ACHN (cell line): ENCODE data around the gene PAFAH1B2.
"Not testable (repeated sequence)": the region's sequence is repeated elsewhere in the genome, so short reads cannot be mapped to it uniquely, and the experiment has no call there.

Source experiments
- DNase-seq: peaks from one replicate; pipeline ENCODE4 v3.0.0-alpha.2; 2015
- in situ Hi-C: cut with HindIII; loops from 2 replicates; pipeline ENCODE4 v1.10.0; 2017; ENCODE audit warnings: low sequenced_read_pairs, low pct_ligation_motif_present, low pct_unique_long_range_greater_than_20kb

PAFAH1B2 gene

GRCh38 chr11:117183178-117183577 is 39.1 kb downstream of the PAFAH1B2 start:
- in situ Hi-C loops, DNase-seq: not testable (repeated sequence)

DNA sequence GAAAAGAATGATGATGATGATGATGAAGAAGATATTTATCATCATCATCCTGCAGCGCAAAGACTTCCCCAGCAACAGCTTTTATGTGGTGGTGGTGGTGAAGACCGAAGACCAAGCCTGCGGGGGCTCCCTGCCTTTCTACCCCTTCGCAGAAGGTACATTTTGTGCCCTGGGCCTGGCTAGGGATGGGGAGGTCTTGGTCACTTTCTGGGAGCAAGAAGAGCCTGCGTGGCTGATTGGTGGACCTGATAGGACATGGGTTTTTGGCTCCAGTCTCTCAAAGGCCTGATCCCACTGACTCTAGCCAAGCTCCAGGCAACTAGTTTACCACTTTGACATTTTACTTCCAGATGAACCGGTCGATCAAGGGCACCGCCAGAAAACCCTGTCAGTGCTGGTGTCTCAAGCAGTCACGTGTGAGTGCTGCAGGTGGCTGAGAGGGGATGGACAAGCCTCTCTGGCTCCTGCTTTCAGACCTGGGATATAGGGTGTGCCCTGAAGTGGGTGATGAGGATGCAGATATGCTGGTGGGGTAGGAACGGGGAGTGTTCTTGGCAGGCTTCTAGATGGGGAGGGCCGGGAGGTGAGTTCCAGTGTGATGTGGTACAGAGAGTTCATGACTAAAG is 39.8 kb downstream of the PAFAH1B2 start:
- in situ Hi-C loops = no loop called here
- no peak for DNase-seq

DNA sequence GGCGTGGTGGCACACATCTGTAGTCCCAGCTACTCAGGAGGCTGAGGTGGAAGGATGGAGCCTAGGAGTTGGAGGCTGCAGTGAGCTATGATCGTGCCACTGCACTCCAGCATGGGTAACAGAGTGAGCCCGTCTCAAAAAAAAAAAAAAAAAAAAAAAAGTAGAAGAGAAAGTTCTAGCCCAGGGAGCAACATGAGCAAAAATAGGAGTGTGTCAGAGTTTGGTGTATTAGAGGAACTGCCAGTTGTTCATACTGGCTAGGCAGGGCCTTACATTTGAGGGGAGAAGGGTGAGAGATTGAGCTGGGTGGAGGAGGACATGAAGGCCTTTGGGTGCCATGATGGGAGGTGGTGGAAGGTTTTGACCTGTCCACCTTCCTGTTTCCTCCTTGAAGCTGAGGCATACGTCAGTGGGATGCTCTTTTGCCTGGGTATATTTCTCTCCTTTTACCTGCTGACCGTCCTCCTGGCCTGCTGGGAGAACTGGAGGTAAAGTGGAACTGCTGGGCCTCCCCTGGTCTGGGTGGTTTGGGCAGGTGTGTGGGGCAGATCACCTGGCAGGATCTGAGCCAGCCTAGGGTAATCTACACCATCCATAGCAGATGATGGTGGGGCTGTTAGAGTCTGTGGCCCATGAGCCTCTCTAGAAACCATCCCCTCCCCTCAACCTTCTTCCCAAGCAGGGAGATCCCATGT is 41.8 kb downstream of the PAFAH1B2 start:
- in situ Hi-C loops = no loop called here
- no peak for DNase-seq

DNA sequence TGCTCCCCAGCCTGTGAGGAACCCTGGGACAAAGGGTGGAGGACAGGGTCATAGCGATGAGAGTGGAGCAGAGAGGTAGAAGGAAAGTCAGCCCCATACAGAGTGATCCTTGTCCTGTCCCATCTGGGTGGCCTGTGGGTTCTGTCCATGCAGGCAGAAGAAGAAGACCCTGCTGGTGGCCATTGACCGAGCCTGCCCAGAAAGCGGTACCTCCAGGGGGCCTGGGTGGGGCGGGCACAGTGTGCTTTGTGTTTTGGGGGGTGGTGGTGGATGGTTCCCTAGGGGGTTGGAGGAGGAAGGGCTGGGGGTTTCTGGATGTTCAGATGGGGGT is 42.3 kb downstream of the PAFAH1B2 start:
- DNase-seq = no peak
- in situ Hi-C loops = no loop called here

GRCh38 chr11:117187007-117187406 is 42.9 kb downstream of the PAFAH1B2 start:
- in situ Hi-C loops = no loop called here
- DNase-seq = no peak

- no peak for DNase-seq
- in situ Hi-C loops = no loop called here
Measured at GRCh38 chr11:117187428-117187798, 43.3 kb downstream of the PAFAH1B2 start.

GRCh38 chr11:117187799-117188481 is 43.9 kb downstream of the PAFAH1B2 start:
- DNase-seq = no peak
- in situ Hi-C loops = no loop called here

DNA sequence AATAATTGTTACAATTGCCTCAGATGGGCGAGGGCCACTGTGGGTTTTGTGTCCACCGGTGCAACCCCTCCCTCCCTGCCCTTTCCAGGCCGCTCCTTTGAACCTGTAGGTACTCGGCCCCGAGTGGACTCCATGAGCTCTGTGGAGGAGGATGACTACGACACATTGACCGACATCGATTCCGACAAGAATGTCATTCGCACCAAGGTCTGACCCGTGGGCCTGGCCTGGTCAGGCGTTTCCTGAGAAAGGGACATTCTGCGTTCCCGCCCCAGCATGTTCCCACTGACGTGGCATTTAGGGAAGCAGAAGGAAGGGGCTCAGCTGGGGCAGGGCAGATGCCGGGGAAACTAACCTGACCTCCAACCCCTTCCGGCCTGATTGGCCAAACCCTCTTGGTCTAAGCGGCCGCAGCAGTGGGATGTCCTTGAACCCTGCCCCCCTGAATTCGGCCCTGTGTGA is 44.6 kb downstream of the PAFAH1B2 start:
- DNase-seq = no peak
- in situ Hi-C loops = no loop called here

DNA sequence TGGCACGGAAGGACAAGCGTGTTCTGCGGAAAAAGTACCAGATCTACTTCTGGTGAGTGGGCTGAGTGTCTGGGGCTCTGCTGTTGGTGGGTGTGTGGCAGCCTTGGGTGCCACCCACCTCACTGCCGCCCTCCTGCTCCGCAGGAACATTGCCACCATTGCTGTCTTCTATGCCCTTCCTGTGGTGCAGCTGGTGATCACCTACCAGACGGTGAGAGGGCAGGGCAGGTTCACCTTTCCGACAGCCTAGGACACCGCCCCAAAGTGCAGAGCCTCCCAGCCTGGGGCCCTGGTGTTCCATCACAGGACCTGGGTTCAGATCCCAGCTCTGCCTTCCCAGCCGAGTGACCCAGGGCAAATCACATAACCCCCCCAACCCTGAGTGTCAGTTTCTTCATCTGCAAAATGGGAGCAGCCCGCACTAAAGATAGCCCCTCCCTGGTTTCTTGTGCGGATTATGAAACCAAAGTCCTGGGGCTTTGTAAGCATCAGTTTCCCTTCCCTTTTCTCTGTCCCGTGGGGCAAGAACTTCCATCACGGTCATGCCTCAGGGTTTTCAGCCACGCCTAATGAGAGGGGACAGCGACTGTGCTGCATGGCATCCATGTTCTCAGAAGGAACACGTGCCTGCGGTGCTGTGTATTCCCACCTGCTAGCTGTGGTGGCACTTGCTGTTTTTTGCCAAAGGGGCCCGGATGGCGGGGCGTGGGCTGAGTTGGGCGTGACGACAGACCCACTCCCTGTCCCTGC is 45.3 kb downstream of the PAFAH1B2 start:
- DNase-seq = no peak
- in situ Hi-C loops = no loop called here

DNA sequence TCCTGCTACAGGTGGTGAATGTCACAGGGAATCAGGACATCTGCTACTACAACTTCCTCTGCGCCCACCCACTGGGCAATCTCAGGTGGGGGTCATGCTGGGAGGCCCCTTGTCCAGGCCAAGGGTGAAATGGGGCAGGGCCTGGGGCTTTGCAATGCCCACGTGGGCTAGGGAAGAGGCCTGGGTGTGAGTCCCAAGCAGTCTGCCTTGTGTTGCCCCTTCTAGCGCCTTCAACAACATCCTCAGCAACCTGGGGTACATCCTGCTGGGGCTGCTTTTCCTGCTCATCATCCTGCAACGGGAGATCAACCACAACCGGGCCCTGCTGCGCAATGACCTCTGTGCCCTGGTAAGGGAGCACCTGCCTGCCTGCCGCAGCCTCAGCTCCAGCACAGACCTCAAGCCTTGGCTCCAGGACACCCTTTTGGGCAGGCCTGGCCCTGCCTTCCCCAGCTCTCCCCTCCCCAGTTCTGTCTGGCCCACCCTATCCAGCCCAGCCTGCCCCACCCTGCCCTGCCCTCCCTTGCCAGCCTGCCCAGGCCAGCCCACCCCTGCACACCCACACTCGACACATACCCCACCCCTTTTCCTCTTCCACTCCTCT is 46.0 kb downstream of the PAFAH1B2 start:
- no peak for DNase-seq
- in situ Hi-C loops = no loop called here

GRCh38 chr11:117191680-117192400 is 47.8 kb downstream of the PAFAH1B2 start:
- DNase-seq = no peak
- in situ Hi-C loops = no loop called here

- no peak for DNase-seq
- in situ Hi-C loops = no loop called here
Measured at GRCh38 chr11:117192401-117192875, 48.4 kb downstream of the PAFAH1B2 start.

- no peak for DNase-seq
- in situ Hi-C loops = no loop called here
Measured at GRCh38 chr11:117193130-117194020, 49.3 kb downstream of the PAFAH1B2 start.

- in situ Hi-C loops = no loop called here
- DNase-seq = no peak
Measured at GRCh38 chr11:117194267-117194666, 50.2 kb downstream of the PAFAH1B2 start.

DNA sequence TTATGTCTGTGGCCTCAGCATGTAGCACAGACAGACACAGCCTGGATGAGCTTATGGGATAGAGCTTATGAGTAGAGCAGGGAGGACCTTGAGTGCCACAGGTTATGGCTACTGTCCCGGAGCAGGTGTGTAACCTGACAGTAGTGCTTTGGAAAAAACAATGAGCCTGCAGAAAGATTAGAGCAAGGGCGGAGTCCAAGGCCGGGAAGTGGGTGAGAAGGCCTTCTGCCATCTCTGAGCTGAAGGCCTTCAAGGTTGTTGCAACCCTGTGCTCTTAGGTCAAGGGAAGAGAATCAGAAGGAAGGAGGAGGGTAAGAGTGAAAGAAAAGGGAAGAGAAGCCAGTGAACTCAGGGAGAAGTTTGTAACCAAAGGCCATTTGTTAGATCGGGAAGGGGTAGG is 51.2 kb downstream of the PAFAH1B2 start:
- in situ Hi-C loops = no loop called here
- no peak for DNase-seq

- no peak for DNase-seq
- in situ Hi-C loops = no loop called here
Measured at GRCh38 chr11:117195761-117196160, 51.7 kb downstream of the PAFAH1B2 start.

GRCh38 chr11:117197006-117197405 is 52.9 kb downstream of the PAFAH1B2 start:
- no peak for DNase-seq
- in situ Hi-C loops = no loop called here
